Ascending aorta (tissue), 2 donors: Measurements from ENCODE around the gene PTCSC3. TPM values are rescaled to one million over a fixed set of nuclear protein-coding genes. Genes with fewer than 3 reads are reported as not detected.

Source experiments
- DNase-seq, 2 donors: peaks; one replicate each; pipeline ENCODE4 v3.0.0-alpha.2; 2019; ENCODE audit warnings: low spot score in 2 of 2
- H3K27ac ChIP-seq, 2 donors: fragments of 200-600 bp; sonication (generic); one replicate each; pipeline ENCODE4 v1.5.1; 2016 to 2017; ENCODE audit warnings: mild to moderate bottlenecking in 1 of 2
- H3K27me3 ChIP-seq: fragments of 200-600 bp; sonication (generic); one replicate; pipeline ENCODE4 v1.5.1; 2017
- H3K36me3 ChIP-seq, 2 donors: fragments of 200-600 bp; sonication (generic); one replicate each; pipeline ENCODE4 v1.5.1; 2016
- H3K4me1 ChIP-seq, 2 donors: fragments of 200-600 bp; sonication (generic); one replicate each; pipeline ENCODE4 v1.5.1; 2016 to 2017; ENCODE audit warnings: mild to moderate bottlenecking in 1 of 2
- H3K4me3 ChIP-seq, 2 donors: fragments of 200-600 bp; sonication (generic); one replicate each; pipeline ENCODE4 v1.5.1; 2016 to 2017; ENCODE audit warnings: mild to moderate bottlenecking in 1 of 2
- H3K9me3 ChIP-seq, 2 donors: fragments of 200-600 bp; sonication (generic); one replicate each; pipeline ENCODE4 v1.5.1; 2016
- CTCF ChIP-seq, 3 experiments: fragments of 200-600 bp in 2 of 3; fragments of 450-650 bp in 1 of 3; sonication (generic) in 2 of 3; IDR thresholded peaks; one replicate each; pipeline ENCODE4 v1.5.1; 2016 to 2019; ENCODE audit warnings: antibody characterized with exemption in 3 of 3, mild to moderate bottlenecking in 1 of 3, moderate library complexity in 1 of 3
- intact Hi-C: fragments of 100-400 bp; cut with DNase I; formaldehyde crosslinking; loops from one replicate; pipeline ENCODE4 v1.15.1; 2023
- total RNA-seq: library from RNA; depleted of rRNA; stranded (reverse); fragments of >200 nt; gene quantifications from one replicate; pipeline ENCODE4 v1.1.0, GENCODE V29; 2016

PTCSC3 gene
- not detected for total RNA-seq

DNA sequence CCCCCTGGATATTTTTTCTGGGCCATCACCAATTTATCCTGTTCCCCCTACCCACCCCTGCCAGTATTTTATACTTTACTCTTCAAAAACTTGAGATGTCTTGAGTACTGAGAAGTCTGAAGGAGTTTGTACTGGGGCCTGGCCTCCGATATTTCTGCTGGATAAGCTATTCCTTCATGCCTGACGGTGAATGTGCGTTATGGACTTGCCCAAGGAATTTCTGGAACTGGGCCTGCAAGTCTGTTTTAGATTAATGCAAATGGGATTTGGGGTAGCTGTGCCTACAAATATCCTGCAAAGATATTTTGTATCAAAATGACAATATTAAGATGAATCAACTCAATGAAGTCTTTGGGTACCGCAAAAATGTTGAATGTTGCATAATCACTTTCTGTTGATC lies at the start of gene PTCSC3:
TSS of gene PTCSC3 (minus strand) at position 199 of the 400 bp plus-strand sequence.
- Histone ChIP-seq H3K27me3 (no peaks in the 10 kb centered on the region), H3K36me3 (no peaks in the 10 kb centered on the region), H3K4me3 (no peak within 1 kb of the TSS), H3K4me1 (no peaks in the 10 kb centered on the region), H3K27ac (no peak within 1 kb of the TSS), H3K9me3 (no peaks in the 10 kb centered on the region)
- intact Hi-C loops = no loop called here
- DNase-seq = no peak
- no peak for TF ChIP-seq CTCF (IDR thresholded peaks at IDR 0.05)

DNA sequence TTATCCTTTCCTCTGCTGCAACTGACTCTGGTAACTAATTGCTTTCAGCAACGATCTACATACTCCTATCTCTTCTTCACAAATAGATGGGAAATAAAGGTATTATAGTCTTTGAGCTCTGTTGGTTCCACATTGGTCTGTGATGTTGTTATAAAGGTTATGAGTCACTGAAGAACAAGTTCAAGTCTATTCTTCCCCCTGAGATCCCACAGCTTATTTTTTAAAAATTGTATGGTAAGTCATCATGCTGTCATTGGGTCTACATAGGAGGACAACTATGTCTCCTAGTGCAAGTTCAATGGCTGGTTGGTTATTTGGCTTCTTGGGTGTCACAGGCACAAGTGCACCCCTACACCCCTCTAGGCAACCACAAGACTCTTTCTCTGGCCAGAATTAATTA lies 49.6 kb upstream of the PTCSC3 start:
- H3K27me3 ChIP-seq = no peaks in the 10 kb centered on the region
- no peaks in the 10 kb centered on the region for H3K4me1 ChIP-seq
- no peaks in the 10 kb centered on the region for H3K9me3 ChIP-seq
- intact Hi-C loops = no loop called here
- no peak for TF ChIP-seq CTCF (IDR thresholded peaks at IDR 0.05)
- H3K36me3 ChIP-seq = no peaks in the 10 kb centered on the region
- H3K4me3 ChIP-seq = no peak overlapping the region
- DNase-seq = no peak
- H3K27ac ChIP-seq = no peak overlapping the region

- H3K9me3 ChIP-seq = no peaks in the 10 kb centered on the region
- H3K4me1 ChIP-seq = no peaks in the 10 kb centered on the region
- H3K36me3 ChIP-seq = no peaks in the 10 kb centered on the region
- no peak overlapping the region for H3K4me3 ChIP-seq
- H3K27ac ChIP-seq = no peak overlapping the region
- no peak for DNase-seq
- no peak for TF ChIP-seq CTCF (IDR thresholded peaks at IDR 0.05)
- intact Hi-C loops = no loop called here
- H3K27me3 ChIP-seq = no peaks in the 10 kb centered on the region
Measured at GRCh38 chr14:36224176-36224575, 47.7 kb upstream of the PTCSC3 start.

- no peak for TF ChIP-seq CTCF (IDR thresholded peaks at IDR 0.05)
- intact Hi-C loops = no loop called here
Measured at GRCh38 chr14:36223558-36223957, 47.0 kb upstream of the PTCSC3 start.

GRCh38 chr14:36222952-36223468 lies 46.5 kb upstream of the PTCSC3 start:
- no peak for DNase-seq
- TF ChIP-seq CTCF (IDR thresholded peaks at IDR 0.05) = no peak
- H3K4me1 ChIP-seq = no peaks in the 10 kb centered on the region

More at GRCh38 chr14:36223558-36223957, 47.0 kb upstream of the PTCSC3 start:
- Histone ChIP-seq H3K4me1 (no peaks in the 10 kb centered on the region), H3K4me3 (no peak overlapping the region), H3K36me3 (no peaks in the 10 kb centered on the region), H3K27me3 (no peaks in the 10 kb centered on the region), H3K9me3 (no peaks in the 10 kb centered on the region), H3K27ac (no peak overlapping the region)
- DNase-seq = no peak

DNA sequence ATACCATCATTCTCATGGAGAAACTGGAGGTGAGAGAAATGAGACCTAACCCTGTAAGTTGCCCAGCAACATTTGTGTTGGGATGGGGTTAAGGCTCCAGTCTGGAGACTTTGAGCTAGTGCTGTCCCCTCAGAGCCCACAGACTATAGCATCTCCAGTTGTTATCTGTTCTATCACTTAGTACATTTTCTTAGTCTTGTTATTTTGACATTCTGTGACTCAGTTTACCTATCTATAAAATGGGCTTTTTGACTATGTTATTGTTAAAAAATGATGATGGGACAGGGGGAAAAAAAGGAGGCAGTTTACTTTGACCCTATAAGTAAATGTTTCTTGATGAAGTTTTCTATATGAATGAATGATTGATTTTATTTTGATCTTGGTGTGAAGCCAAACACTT lies 45.8 kb upstream of the PTCSC3 start:
- no peak for TF ChIP-seq CTCF (IDR thresholded peaks at IDR 0.05)

More at GRCh38 chr14:36222952-36223468, 46.5 kb upstream of the PTCSC3 start:
- intact Hi-C loops = no loop called here
- Histone ChIP-seq H3K36me3 (no peaks in the 10 kb centered on the region), H3K4me3 (no peak overlapping the region), H3K9me3 (no peaks in the 10 kb centered on the region), H3K27ac (no peak overlapping the region), H3K27me3 (no peaks in the 10 kb centered on the region)

More for the DNA sequence above, 45.8 kb upstream of the PTCSC3 start:
- intact Hi-C loops = no loop called here
- H3K27ac ChIP-seq = no peak overlapping the region
- no peaks in the 10 kb centered on the region for H3K36me3 ChIP-seq
- no peaks in the 10 kb centered on the region for H3K4me1 ChIP-seq
- H3K27me3 ChIP-seq = no peaks in the 10 kb centered on the region
- H3K4me3 ChIP-seq = no peak overlapping the region
- no peak for DNase-seq
- H3K9me3 ChIP-seq = no peaks in the 10 kb centered on the region
